HUES48 (cell line): ENCODE measurements around the gene CHIC2.
"Not testable (repeated sequence)": the region's sequence is repeated elsewhere in the genome, so short reads cannot be mapped to it uniquely, and the experiment has no call there.

Source experiments
- H3K27ac ChIP-seq: one replicate; pipeline ENCODE4 v1.7.0; 2013; ENCODE audit warnings: low read depth, low read length, inconsistent platforms
- H3K27me3 ChIP-seq: 2 replicates; pipeline ENCODE4 v1.6.1; 2013; ENCODE audit warnings: mild to moderate bottlenecking, low read length; ENCODE audit not compliant: control insufficient read depth, insufficient read depth
- H3K36me3 ChIP-seq: 2 replicates; pipeline ENCODE4 v1.6.1; 2013; ENCODE audit warnings: low read length; ENCODE audit not compliant: control insufficient read depth, insufficient read depth
- H3K4me1 ChIP-seq: 2 replicates; pipeline ENCODE4 v1.6.1; 2013; ENCODE audit warnings: mild to moderate bottlenecking, low read length; ENCODE audit not compliant: control insufficient read depth, insufficient read depth
- H3K4me3 ChIP-seq: 2 replicates; pipeline ENCODE4 v1.5.1; 2013; ENCODE audit warnings: mild to moderate bottlenecking, low read depth, low read length
- H3K9ac ChIP-seq: 2 replicates; pipeline ENCODE4 v1.6.1; 2013; ENCODE audit warnings: mild to moderate bottlenecking, low read depth, low read length, moderate library complexity
- H3K9me3 ChIP-seq: 2 replicates; pipeline ENCODE4 v1.6.1; 2013; ENCODE audit warnings: low read length; ENCODE audit not compliant: control insufficient read depth, insufficient read depth

Gene CHIC2

GRCh38 chr4:54058171-54058570 is 6.2 kb downstream of the CHIC2 start:
- Histone ChIP-seq H3K4me1 (peaks cover 39% of the 10 kb centered on the region), H3K27ac (no peak overlapping the region), H3K36me3 (no peaks in the 10 kb centered on the region), H3K27me3 (no peaks in the 10 kb centered on the region), H3K4me3 (no peak overlapping the region), H3K9me3 (no peaks in the 10 kb centered on the region), H3K9ac (no peak overlapping the region)

GRCh38 chr4:54056360-54056759 is 8.0 kb downstream of the CHIC2 start:
- no peak overlapping the region for H3K9ac ChIP-seq
- peaks cover 21% of the 10 kb centered on the region for H3K4me1 ChIP-seq
- no peaks in the 10 kb centered on the region for H3K9me3 ChIP-seq
- no peaks in the 10 kb centered on the region for H3K36me3 ChIP-seq
- H3K4me3 ChIP-seq = no peak overlapping the region
- no peaks in the 10 kb centered on the region for H3K27me3 ChIP-seq
- H3K27ac ChIP-seq = no peak overlapping the region

GRCh38 chr4:54055494-54055893 is 8.9 kb downstream of the CHIC2 start:
- H3K27me3 ChIP-seq = no peaks in the 10 kb centered on the region
- H3K4me3 ChIP-seq = no peak overlapping the region
- no peaks in the 10 kb centered on the region for H3K36me3 ChIP-seq
- H3K9me3 ChIP-seq = no peaks in the 10 kb centered on the region
- H3K4me1 ChIP-seq = peaks cover 13% of the 10 kb centered on the region; the same call in 1 of the 2 replicates
- H3K9ac ChIP-seq = no peak overlapping the region
- no peak overlapping the region for H3K27ac ChIP-seq

- no peak overlapping the region for H3K4me3 ChIP-seq
- peaks cover 8% of the 10 kb centered on the region; the same call in 1 of the 2 replicates for H3K4me1 ChIP-seq
- no peak overlapping the region for H3K27ac ChIP-seq
- H3K36me3 ChIP-seq = no peaks in the 10 kb centered on the region
- no peak overlapping the region for H3K9ac ChIP-seq
- H3K27me3 ChIP-seq = no peaks in the 10 kb centered on the region
- no peaks in the 10 kb centered on the region for H3K9me3 ChIP-seq
Observed at GRCh38 chr4:54054501-54054900, 9.9 kb downstream of the CHIC2 start.

GRCh38 chr4:54053322-54053721 is 11.1 kb downstream of the CHIC2 start:
- H3K9ac ChIP-seq, H3K4me1 ChIP-seq, H3K4me3 ChIP-seq, H3K27ac ChIP-seq, H3K9me3 ChIP-seq, H3K36me3 ChIP-seq, H3K27me3 ChIP-seq: not testable (repeated sequence)

GRCh38 chr4:54050214-54050904 is 14.0 kb downstream of the CHIC2 start:
- Histone ChIP-seq H3K9ac (no peak overlapping the region), H3K9me3 (no peaks in the 10 kb centered on the region), H3K4me3 (no peak overlapping the region), H3K27me3 (no peaks in the 10 kb centered on the region), H3K36me3 (no peaks in the 10 kb centered on the region), H3K27ac (no peak overlapping the region), H3K4me1 (0 out of 2 replicates have a peak, but pooled peaks cover 3% of the 10 kb centered on the region)

- H3K9ac ChIP-seq, H3K27me3 ChIP-seq, H3K4me1 ChIP-seq, H3K4me3 ChIP-seq, H3K36me3 ChIP-seq, H3K27ac ChIP-seq, H3K9me3 ChIP-seq: not testable (repeated sequence)
Observed at GRCh38 chr4:54043630-54044029, 20.8 kb downstream of the CHIC2 start.

- Histone ChIP-seq H3K27me3 (no peaks in the 10 kb centered on the region), H3K9ac (no peak overlapping the region), H3K9me3 (no peaks in the 10 kb centered on the region), H3K36me3 (no peaks in the 10 kb centered on the region), H3K27ac (no peak overlapping the region), H3K4me1 (no peaks in the 10 kb centered on the region), H3K4me3 (no peak overlapping the region)
Observed at GRCh38 chr4:54041933-54042332, 22.5 kb downstream of the CHIC2 start.

- Histone ChIP-seq H3K36me3 (no peaks in the 10 kb centered on the region), H3K4me1 (no peaks in the 10 kb centered on the region), H3K9me3 (no peaks in the 10 kb centered on the region), H3K27ac (no peak overlapping the region), H3K27me3 (no peaks in the 10 kb centered on the region), H3K9ac (no peak overlapping the region), H3K4me3 (no peak overlapping the region)
Observed at GRCh38 chr4:54041100-54041499, 23.3 kb downstream of the CHIC2 start.

- no peaks in the 10 kb centered on the region for H3K36me3 ChIP-seq
- H3K9ac ChIP-seq = no peak overlapping the region
- no peak overlapping the region for H3K4me3 ChIP-seq
- no peaks in the 10 kb centered on the region; the same call in 1 of the 2 replicates for H3K4me1 ChIP-seq
- no peaks in the 10 kb centered on the region for H3K9me3 ChIP-seq
- H3K27me3 ChIP-seq = no peaks in the 10 kb centered on the region
- H3K27ac ChIP-seq = no peak overlapping the region
Observed at GRCh38 chr4:54038056-54038455, 26.3 kb downstream of the CHIC2 start.

- peaks cover 6% of the 10 kb centered on the region for H3K4me1 ChIP-seq
- no peaks in the 10 kb centered on the region for H3K36me3 ChIP-seq
- no peak overlapping the region for H3K9ac ChIP-seq
- H3K27me3 ChIP-seq = no peaks in the 10 kb centered on the region
- no peak overlapping the region for H3K4me3 ChIP-seq
- no peak overlapping the region for H3K27ac ChIP-seq
- H3K9me3 ChIP-seq = no peaks in the 10 kb centered on the region
Observed at GRCh38 chr4:54036184-54036583, 28.2 kb downstream of the CHIC2 start.
